IMR-90 (cell line): ENCODE results near the gene RAB6C. TPM values are rescaled to one million over a fixed set of nuclear protein-coding genes. Genes with fewer than 3 reads are reported as not detected.
"Not testable (repeated sequence)": the region's sequence is repeated elsewhere in the genome, so short reads cannot be mapped to it uniquely, and the experiment has no call there.

Experiments
- ATAC-seq: fragments of 200-7000 bp; cut with Tn5 transposase; 2 replicates; pipeline ENCODE4 v1.9.1; 2020; ENCODE audit warnings: low read depth, mild to moderate bottlenecking, moderate library complexity
- Bru-seq: library from RNA; stranded (reverse); fragments of 400-500 nt; gene quantifications from one replicate; lab custom pipeline; 2021; lab: Mats Ljungman, UMichigan
- BruChase-seq, 2 experiments: library from RNA; stranded (reverse); fragments of 400-500 nt; gene quantifications; one replicate each; lab custom pipeline; 2021; lab: Mats Ljungman, UMichigan
- BruUV-seq: library from RNA; stranded (reverse); fragments of 400-500 nt; replicated peaks from 2 replicates; lab custom pipeline; 2021; lab: Mats Ljungman, UMichigan
- CTCF ChIA-PET: fragments of 300-600 bp; formaldehyde crosslinking; extraction: SDS; loops from one replicate; lab custom pipeline; 2021; ENCODE audit warnings: antibody characterized with exemption; lab: Yijun Ruan, JAX
- POLR2A ChIA-PET: fragments of 300-600 bp; sonication (Branson Sonifier 250); formaldehyde crosslinking; loops from one replicate; lab custom pipeline; 2022; ENCODE audit warnings: antibody characterized with exemption; ENCODE audit not compliant: unreplicated experiment; lab: Charles Lee
- DNase-seq: peaks from one replicate; pipeline ENCODE4 v3.0.0; 2013
- H2AFZ ChIP-seq: replicated peaks from 2 replicates; pipeline ENCODE3; 2013; ENCODE audit warnings: low read length, mild to moderate bottlenecking; ENCODE audit not compliant: poor library complexity
- H2AK5ac ChIP-seq: 2 replicates; pipeline ENCODE4 v1.6.1; 2013; ENCODE audit warnings: low read depth, low read length, inconsistent platforms
- H2AK9ac ChIP-seq: replicated peaks from 2 replicates; pipeline ENCODE3; 2013; ENCODE audit warnings: mild to moderate bottlenecking, low read depth, low read length, moderate library complexity; ENCODE audit not compliant: poor library complexity
- H2BK120ac ChIP-seq: 2 replicates; pipeline ENCODE4 v1.6.1; 2013; ENCODE audit warnings: low read depth, low read length, inconsistent platforms
- H2BK15ac ChIP-seq: 3 replicates; pipeline ENCODE4 v1.6.1; 2013; ENCODE audit warnings: low read depth, low read length, inconsistent platforms
- H2BK20ac ChIP-seq: 2 replicates; pipeline ENCODE4 v1.6.1; 2013; ENCODE audit warnings: low read depth, mild to moderate bottlenecking, inconsistent platforms, low read length, moderate library complexity
- H2BK5ac ChIP-seq: 2 replicates; pipeline ENCODE4 v1.6.1; 2013; ENCODE audit warnings: mild to moderate bottlenecking, low read depth, low read length, inconsistent platforms; ENCODE audit not compliant: poor library complexity, severe bottlenecking
- H3K14ac ChIP-seq: replicated peaks from 2 replicates; pipeline ENCODE4 v1.6.1; 2013; ENCODE audit warnings: low read depth, low read length, inconsistent platforms
- H3K18ac ChIP-seq: 2 replicates; pipeline ENCODE4 v1.6.1; 2013; ENCODE audit warnings: low read depth, low read length, control low read depth
- H3K23ac ChIP-seq: 2 replicates; pipeline ENCODE4 v1.6.1; 2013; ENCODE audit warnings: low read depth, low read length, inconsistent platforms
- H3K27ac ChIP-seq: 2 replicates; pipeline ENCODE4 v1.5.1; 2013; ENCODE audit warnings: mild to moderate bottlenecking, control low read depth, low read length; ENCODE audit not compliant: insufficient read depth
- H3K27me3 ChIP-seq: 2 replicates; pipeline ENCODE4 v1.6.1; 2013; ENCODE audit warnings: low read length; ENCODE audit not compliant: control insufficient read depth, insufficient read depth
- H3K36me3 ChIP-seq: 2 replicates; pipeline ENCODE4 v1.6.1; 2013; ENCODE audit warnings: low read length, mixed read lengths; ENCODE audit not compliant: control insufficient read depth, insufficient read depth
- H3K4ac ChIP-seq: 2 replicates; pipeline ENCODE4 v1.6.1; 2013; ENCODE audit warnings: low read depth, low read length, inconsistent platforms
- H3K4me1 ChIP-seq: 2 replicates; pipeline ENCODE4 v1.6.1; 2013; ENCODE audit warnings: low read length, mixed read lengths; ENCODE audit not compliant: control insufficient read depth, insufficient read depth
- H3K4me2 ChIP-seq: 2 replicates; pipeline ENCODE4 v1.6.1; 2013; ENCODE audit warnings: low read depth, mild to moderate bottlenecking, control low read depth, low read length, moderate library complexity
- H3K4me3 ChIP-seq: 2 replicates; pipeline ENCODE4 v1.5.1; 2013; ENCODE audit warnings: low read depth, mild to moderate bottlenecking, control low read depth, low read length, moderate library complexity; ENCODE audit not compliant: insufficient read depth
- H3K56ac ChIP-seq: 2 replicates; pipeline ENCODE4 v1.6.1; 2013; ENCODE audit warnings: low read length, inconsistent platforms; ENCODE audit not compliant: insufficient read depth; ENCODE audit errors: extremely low read depth
- H3K79me1 ChIP-seq, 2 experiments: 2 replicates each; pipeline ENCODE4 v1.6.1; 2013; ENCODE audit warnings: low read length in 2 of 2, inconsistent platforms in 1 of 2, low read depth in 1 of 2
- H3K9ac ChIP-seq: 2 replicates; pipeline ENCODE4 v1.6.1; 2013; ENCODE audit warnings: low read depth, low read length, control low read depth
- H3K9me1 ChIP-seq: 2 replicates; pipeline ENCODE4 v1.6.1; 2013; ENCODE audit warnings: low read length, inconsistent platforms; ENCODE audit not compliant: insufficient read depth
- H3K9me3 ChIP-seq: 2 replicates; pipeline ENCODE4 v1.6.1; 2013; ENCODE audit warnings: low read length; ENCODE audit not compliant: control insufficient read depth, insufficient read depth
- H4K20me1 ChIP-seq: 2 replicates; pipeline ENCODE4 v1.6.1; 2013; ENCODE audit warnings: low read length, inconsistent platforms; ENCODE audit not compliant: insufficient read depth
- H4K5ac ChIP-seq: 2 replicates; pipeline ENCODE4 v1.6.1; 2013; ENCODE audit warnings: mild to moderate bottlenecking, low read depth, low read length, control low read depth
- H4K8ac ChIP-seq, 2 experiments: 2 replicates each; pipeline ENCODE4 v1.6.1; 2013; ENCODE audit warnings: low read depth in 2 of 2, low read length in 2 of 2, control low read depth in 1 of 2, inconsistent platforms in 1 of 2
- H4K91ac ChIP-seq: 2 replicates; pipeline ENCODE4 v1.6.1; 2013; ENCODE audit warnings: low read depth, low read length, inconsistent platforms; ENCODE audit not compliant: insufficient read depth
- WGBS, 2 experiments: methylation state at CpG; one replicate each; pipeline versions ENCODE4 v1.1.5 to v1.1.7; 2013; ENCODE audit warnings: missing lambda C conversion rate in 2 of 2; ENCODE audit not compliant: insufficient read length in 1 of 2; ENCODE audit errors: extremely low coverage in 2 of 2; 5-methylcytosine and 5-hydroxymethylcytosine counted together
- dilution Hi-C: fragments of 300-500 bp; cut with HindIII; formaldehyde crosslinking; loops from one replicate; pipeline ENCODE4 v1.14.3; 2018; ENCODE audit warnings: low sequenced_read_pairs; ENCODE audit not compliant: unreplicated experiment
- in situ Hi-C: fragments of 300-500 bp; cut with MboI; formaldehyde crosslinking; loops from 3 replicates; pipeline ENCODE4 v1.14.3; 2019; ENCODE audit warnings: low sequenced_read_pairs, inconsistent platforms, mixed read lengths
- intact Hi-C: fragments of 100-400 bp; cut with micrococcal nuclease; formaldehyde crosslinking; loops from 2 replicates; pipeline ENCODE4 v1.10.0; 2022
- long read RNA-seq: library from polyadenylated mRNA; unstranded; transcript quantifications from one replicate; pipeline ENCODE4 v2.0.0, GENCODE V29; 2021; ENCODE audit not compliant: unreplicated experiment
- polyA plus RNA-seq, 3 experiments: library from polyadenylated mRNA; depleted of rRNA; stranded (reverse); fragments of >200 nt; gene quantifications; 2 replicates each; pipeline ENCODE4 v1.2.3, GENCODE V29; 2012; ENCODE audit warnings: low replicate concordance in 1 of 3
- total RNA-seq: library from RNA; depleted of rRNA; stranded (reverse); fragments of >200 nt; gene quantifications from 2 replicates; pipeline ENCODE4 v1.2.3, GENCODE V29; 2012; rRNA removed

Gene RAB6C
- total RNA-seq (under 0.01 TPM in 1 of 2 replicates, not detected in the other), polyA plus RNA-seq (2012; rRNA removed) (not detected in 2 replicates), Bru-seq, nascent RNA (percentile 20 among the genes with signal in this experiment), BruChase-seq, experiment 1, labeled RNA remaining after a 6-hour chase (percentile 14 among the genes with signal in this experiment), BruChase-seq, experiment 2, labeled RNA remaining after a 2-hour chase (percentile 15 among the genes with signal in this experiment)
- polyA plus RNA-seq (2012; cell fraction: cytosol; rRNA removed), result not detected in 2 replicates
- polyA plus RNA-seq (2012; cell fraction: nucleus; rRNA removed; ENCODE audit: low replicate concordance), result not detected in 2 replicates
- long read RNA-seq, result 0 reads

DNA sequence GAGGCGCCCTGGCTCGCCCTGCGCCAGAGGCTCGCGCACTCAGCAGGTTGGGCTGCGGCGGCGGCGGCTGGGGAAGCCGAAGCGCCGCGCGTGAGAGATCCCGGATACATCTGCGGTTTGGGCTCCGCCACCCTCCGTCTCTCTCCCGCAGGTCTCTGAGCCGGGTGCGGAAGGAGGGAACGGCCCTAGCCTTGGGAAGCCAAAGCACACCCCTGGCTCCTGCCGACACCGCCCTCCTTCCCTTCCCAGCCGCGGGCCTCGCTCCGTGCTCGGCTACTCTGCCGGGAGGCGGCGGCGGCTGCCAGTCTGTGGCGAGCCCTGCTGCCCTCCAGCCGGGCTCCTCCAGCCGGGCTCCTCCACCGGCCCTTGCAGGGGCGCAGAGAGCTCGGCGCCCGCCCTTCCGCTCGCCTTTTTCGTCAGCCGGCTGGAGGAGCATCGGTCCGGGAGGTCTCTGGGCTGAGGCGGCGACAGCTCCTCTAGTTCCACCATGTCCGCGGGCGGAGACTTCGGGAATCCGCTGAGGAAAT, at the start of gene RAB6C:
Gene RAB6C (plus strand): TSS at position 38 of the 527 bp plus-strand sequence. CDS start 450 bp downstream, at position 488.
- H3K18ac ChIP-seq, DNase-seq, H3K9me3 ChIP-seq, in situ Hi-C loops, H4K20me1 ChIP-seq, H3K27me3 ChIP-seq, H3K9me1 ChIP-seq, H2AK9ac ChIP-seq, H3K36me3 ChIP-seq, H3K27ac ChIP-seq, BruUV-seq, H2BK5ac ChIP-seq, H3K56ac ChIP-seq, H2BK120ac ChIP-seq, H3K4ac ChIP-seq, CTCF ChIA-PET, H3K79me1 ChIP-seq, H4K91ac ChIP-seq, H2AK5ac ChIP-seq, H3K14ac ChIP-seq, H3K9ac ChIP-seq, H3K23ac ChIP-seq, H4K8ac ChIP-seq, H2BK20ac ChIP-seq, H2BK15ac ChIP-seq, dilution Hi-C loops, intact Hi-C loops, H3K4me1 ChIP-seq, H4K5ac ChIP-seq: not testable (repeated sequence)
- Histone ChIP-seq H3K4me2 (peak within 1 kb of the TSS; percentile 86), H3K4me3 (peak within 1 kb of the TSS; percentile 21; the same call in 1 of the 2 replicates), H2AFZ (peak within 1 kb of the TSS; percentile 75)
- ATAC-seq, result peak; percentile 86
- POLR2A ChIA-PET, result interaction anchor here (0.6 kb wide), 1 partner anchor 348 kb away, joined by 3 read pairs; no protein-coding TSS in a partner anchor
- WGBS, 2 experiments, result 0% methylated on average over 10 of the region's 54 CpGs; no CpG with 5 or more reads in 1 of the 2 experiments
